HG03064 (cell line): ENCODE measurements around the gene DLX2.
"Not testable (repeated sequence)": the region's sequence is repeated elsewhere in the genome, so short reads cannot be mapped to it uniquely, and the experiment has no call there.

Source experiments
- ATAC-seq: cut with Tn5 transposase; IDR thresholded peaks from one replicate; pipeline ENCODE4 v1.9.1; 2021; ENCODE audit warnings: low read depth; ENCODE audit not compliant: unreplicated experiment

DLX2 gene

GRCh38 chr2:172062402-172063004 is 40.2 kb downstream of the DLX2 start:
- no peak for ATAC-seq

GRCh38 chr2:172060118-172060517 is 42.6 kb downstream of the DLX2 start:
- ATAC-seq: not testable (repeated sequence)

- ATAC-seq: no peak
Measured at GRCh38 chr2:172058660-172059059, 44.0 kb downstream of the DLX2 start.

GRCh38 chr2:172056293-172056692 is 46.4 kb downstream of the DLX2 start:
- no peak for ATAC-seq

GRCh38 chr2:172053486-172053885 is 49.2 kb downstream of the DLX2 start:
- no peak for ATAC-seq

- ATAC-seq: no peak
Measured at GRCh38 chr2:172052000-172052983, 50.4 kb downstream of the DLX2 start.

GRCh38 chr2:172050479-172051125 is 52.1 kb downstream of the DLX2 start:
- ATAC-seq: no peak

- no peak for ATAC-seq
Measured at GRCh38 chr2:172049567-172050120, 53.1 kb downstream of the DLX2 start.
